ENCODE data around the gene RFX2.

Gene RFX2

DNA sequence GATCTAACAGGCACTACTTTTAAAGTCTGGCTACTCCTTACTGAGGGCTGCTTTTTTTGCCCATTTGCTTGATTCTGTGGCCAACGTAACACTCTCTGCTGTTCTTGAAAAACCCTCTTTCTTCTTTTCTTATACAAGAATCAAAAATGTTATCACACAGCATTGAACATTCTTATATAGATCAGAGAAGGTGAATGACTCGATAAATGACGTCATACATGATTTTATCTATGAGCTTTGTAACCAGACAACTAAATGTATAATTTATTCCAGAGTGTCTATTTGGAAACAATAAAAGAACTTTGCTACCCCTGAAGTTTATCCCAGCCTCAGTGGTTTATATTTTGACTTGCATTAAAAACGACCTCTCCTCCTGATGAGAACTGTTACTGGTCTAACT is 12.4 kb downstream of the RFX2 start:
- no peaks in the 10 kb centered on the region for H3K36me3 ChIP-seq (ENCODE audit: low read length)
- H3K9me3 ChIP-seq (ENCODE audit: insufficient read depth, low read length), result no peaks in the 10 kb centered on the region
- no peaks in the 10 kb centered on the region for H3F3A ChIP-seq (ENCODE audit: insufficient read depth)
- no peak overlapping the region for H3K27ac ChIP-seq (ENCODE audit: low read depth, low read length)
- H4K20me1 ChIP-seq (ENCODE audit: low read depth, low read length), result 0 out of 2 replicates have a peak, but pooled peaks cover 2% of the 10 kb centered on the region
- H3K9ac ChIP-seq (ENCODE audit: low read length), result no peak overlapping the region
- H3K9me2 ChIP-seq (replicated peaks; ENCODE audit: insufficient read depth, low read length), result no peaks in the 10 kb centered on the region
- no peaks in the 10 kb centered on the region for H3K79me2 ChIP-seq (ENCODE audit: insufficient read depth, low read length)
- H2AFZ ChIP-seq (ENCODE audit: low read depth, low read length, severe bottlenecking), result no peak overlapping the region
- no peaks in the 10 kb centered on the region for H3K27me3 ChIP-seq (ENCODE audit: low read length)
- no peak overlapping the region for H3K4me2 ChIP-seq (ENCODE audit: low read depth, low read length, poor library complexity, severe bottlenecking)
- no peak overlapping the region for H3K4me3 ChIP-seq (ENCODE audit: insufficient read depth, low read length, poor library complexity, severe bottlenecking)
- TF ChIP-seq, protein P1, sequence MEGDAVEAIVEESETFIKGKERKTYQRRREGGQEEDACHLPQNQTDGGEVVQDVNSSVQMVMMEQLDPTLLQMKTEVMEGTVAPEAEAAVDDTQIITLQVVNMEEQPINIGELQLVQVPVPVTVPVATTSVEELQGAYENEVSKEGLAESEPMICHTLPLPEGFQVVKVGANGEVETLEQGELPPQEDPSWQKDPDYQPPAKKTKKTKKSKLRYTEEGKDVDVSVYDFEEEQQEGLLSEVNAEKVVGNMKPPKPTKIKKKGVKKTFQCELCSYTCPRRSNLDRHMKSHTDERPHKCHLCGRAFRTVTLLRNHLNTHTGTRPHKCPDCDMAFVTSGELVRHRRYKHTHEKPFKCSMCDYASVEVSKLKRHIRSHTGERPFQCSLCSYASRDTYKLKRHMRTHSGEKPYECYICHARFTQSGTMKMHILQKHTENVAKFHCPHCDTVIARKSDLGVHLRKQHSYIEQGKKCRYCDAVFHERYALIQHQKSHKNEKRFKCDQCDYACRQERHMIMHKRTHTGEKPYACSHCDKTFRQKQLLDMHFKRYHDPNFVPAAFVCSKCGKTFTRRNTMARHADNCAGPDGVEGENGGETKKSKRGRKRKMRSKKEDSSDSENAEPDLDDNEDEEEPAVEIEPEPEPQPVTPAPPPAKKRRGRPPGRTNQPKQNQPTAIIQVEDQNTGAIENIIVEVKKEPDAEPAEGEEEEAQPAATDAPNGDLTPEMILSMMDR (IDR thresholded peaks at IDR 0.05; ENCODE audit: insufficient read depth, low read length, poor library complexity, severe bottlenecking), result no peak
- TF ChIP-seq EZH2phosphoT487 (conservative IDR thresholded peaks at IDR 0.05; ENCODE audit: low read length), result no peak

DNA sequence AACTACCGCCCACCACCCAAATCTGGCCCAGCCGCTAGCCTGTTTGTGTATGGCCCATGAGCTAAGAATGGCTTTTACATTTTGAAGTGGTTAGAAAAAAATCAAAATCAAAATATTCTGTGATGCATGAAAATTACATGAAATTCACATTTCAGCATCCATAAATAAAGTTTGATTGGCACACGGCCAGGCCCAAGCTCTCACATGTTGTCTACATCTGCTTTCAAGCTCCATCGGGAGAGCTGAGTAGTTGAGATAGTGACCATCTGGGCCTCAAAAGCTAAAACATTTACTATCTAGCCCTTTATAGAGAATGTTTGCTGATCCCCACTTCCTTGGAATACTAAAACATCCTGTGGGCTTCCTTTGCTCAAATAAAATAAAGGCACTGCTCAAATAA is 14.5 kb downstream of the RFX2 start:
- H3K9me2 ChIP-seq (replicated peaks; ENCODE audit: insufficient read depth, low read length), result no peaks in the 10 kb centered on the region
- H3K4me2 ChIP-seq (ENCODE audit: low read depth, low read length, poor library complexity, severe bottlenecking), result no peak overlapping the region
- no peak overlapping the region for H2AFZ ChIP-seq (ENCODE audit: low read depth, low read length, severe bottlenecking)
- no peak overlapping the region for H3K9ac ChIP-seq (ENCODE audit: low read length)
- H3K9me3 ChIP-seq (ENCODE audit: insufficient read depth, low read length), result no peaks in the 10 kb centered on the region
- no peak for TF ChIP-seq EZH2phosphoT487 (conservative IDR thresholded peaks at IDR 0.05; ENCODE audit: low read length)
- TF ChIP-seq, protein P1 (IDR thresholded peaks at IDR 0.05; ENCODE audit: insufficient read depth, low read length, poor library complexity, severe bottlenecking), result no peak
- no peaks in the 10 kb centered on the region for H3K27me3 ChIP-seq (ENCODE audit: low read length)
- no peak overlapping the region for H3K27ac ChIP-seq (ENCODE audit: low read depth, low read length)
- H3K4me3 ChIP-seq (ENCODE audit: insufficient read depth, low read length, poor library complexity, severe bottlenecking), result no peak overlapping the region
- H3F3A ChIP-seq (ENCODE audit: insufficient read depth), result no peaks in the 10 kb centered on the region
- no peaks in the 10 kb centered on the region for H3K79me2 ChIP-seq (ENCODE audit: insufficient read depth, low read length)
- 0 out of 2 replicates have a peak, but pooled peaks cover 2% of the 10 kb centered on the region for H4K20me1 ChIP-seq (ENCODE audit: low read depth, low read length)
- no peaks in the 10 kb centered on the region for H3K36me3 ChIP-seq (ENCODE audit: low read length)

DNA sequence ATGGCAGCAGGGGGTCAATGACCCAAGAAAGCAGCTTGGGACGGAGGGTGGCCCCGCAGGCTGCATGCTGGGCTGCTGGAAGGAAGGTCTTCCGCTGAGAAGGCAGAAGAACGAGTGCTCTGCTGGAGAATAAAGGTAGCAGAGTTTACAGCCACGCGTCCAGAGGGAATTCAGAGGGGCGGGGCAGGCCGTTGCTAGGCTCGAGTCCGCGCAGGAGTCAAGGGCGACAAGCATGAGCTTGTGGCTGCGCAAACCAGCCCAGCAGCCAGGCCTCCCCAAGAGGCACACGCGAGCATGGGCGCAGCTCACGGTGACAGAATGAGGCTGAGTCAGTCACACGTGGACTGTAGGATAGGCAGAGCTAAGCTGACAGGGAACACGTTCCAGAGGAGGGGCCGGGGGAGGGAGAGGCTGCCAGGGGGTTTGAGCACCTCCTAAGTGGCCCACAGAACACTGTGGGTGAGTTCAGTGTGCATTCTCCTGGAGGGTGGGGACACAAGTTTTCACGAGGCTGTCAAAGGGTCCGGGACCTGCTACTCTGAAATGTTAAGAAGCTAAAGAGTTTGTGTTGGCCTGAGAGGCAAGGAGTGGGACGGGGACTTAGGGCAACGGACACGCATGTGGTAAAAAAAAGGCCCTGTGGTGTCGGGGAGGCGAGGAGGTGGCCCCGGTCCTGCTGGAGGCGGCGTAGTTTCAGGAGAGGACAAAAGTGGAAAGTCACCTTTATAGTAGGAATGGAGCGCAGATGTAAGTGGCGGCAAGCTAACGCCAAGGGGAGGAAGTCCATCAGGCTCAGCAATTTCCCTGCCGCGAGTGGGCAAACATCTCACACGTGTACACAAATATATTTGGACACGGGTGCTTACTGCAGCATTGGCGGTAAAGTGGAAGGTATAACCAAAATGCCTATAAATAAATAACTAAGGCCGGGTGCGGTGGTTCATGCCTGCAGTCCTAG is 17.7 kb downstream of the RFX2 start:
- H3F3A ChIP-seq (ENCODE audit: insufficient read depth), result no peaks in the 10 kb centered on the region
- H3K4me3 ChIP-seq (ENCODE audit: insufficient read depth, low read length, poor library complexity, severe bottlenecking), result no peak overlapping the region
- no peaks in the 10 kb centered on the region for H3K27me3 ChIP-seq (ENCODE audit: low read length)
- H3K9me3 ChIP-seq (ENCODE audit: insufficient read depth, low read length), result no peaks in the 10 kb centered on the region
- H4K20me1 ChIP-seq (ENCODE audit: low read depth, low read length), result no peaks in the 10 kb centered on the region
- no peak for TF ChIP-seq EZH2phosphoT487 (conservative IDR thresholded peaks at IDR 0.05; ENCODE audit: low read length)
- TF ChIP-seq, protein P1 (IDR thresholded peaks at IDR 0.05; ENCODE audit: insufficient read depth, low read length, poor library complexity, severe bottlenecking), result no peak
- H3K4me2 ChIP-seq (ENCODE audit: low read depth, low read length, poor library complexity, severe bottlenecking), result no peak overlapping the region
- H3K79me2 ChIP-seq (ENCODE audit: insufficient read depth, low read length), result no peaks in the 10 kb centered on the region
- no peaks in the 10 kb centered on the region for H3K9me2 ChIP-seq (replicated peaks; ENCODE audit: insufficient read depth, low read length)
- H3K9ac ChIP-seq (ENCODE audit: low read length), result no peak overlapping the region
- no peaks in the 10 kb centered on the region for H3K36me3 ChIP-seq (ENCODE audit: low read length)
- H3K27ac ChIP-seq (ENCODE audit: low read depth, low read length), result no peak overlapping the region
- no peak overlapping the region for H2AFZ ChIP-seq (ENCODE audit: low read depth, low read length, severe bottlenecking)
